RPMI7951 (cell line): Measurements from ENCODE around the gene ANK2. TPM values are rescaled to one million over a fixed set of nuclear protein-coding genes. Genes with fewer than 3 reads are reported as not detected.
A peak's percentile ranks its signal among the peaks of the same experiment; 100 is the strongest.

Source experiments
- DNase-seq: peaks from one replicate; pipeline ENCODE4 v3.0.0-alpha.2; 2012; ENCODE audit warnings: low read depth
- total RNA-seq: library from RNA; depleted of rRNA; stranded (reverse); fragments of >200 nt; shearing (Covaris generic); gene quantifications from 2 replicates; pipeline ENCODE4 v1.2.3, GENCODE V29; 2014

Gene ANK2
- total RNA-seq, 1 experiment from 2014 or later = 10.5 TPM

DNA sequence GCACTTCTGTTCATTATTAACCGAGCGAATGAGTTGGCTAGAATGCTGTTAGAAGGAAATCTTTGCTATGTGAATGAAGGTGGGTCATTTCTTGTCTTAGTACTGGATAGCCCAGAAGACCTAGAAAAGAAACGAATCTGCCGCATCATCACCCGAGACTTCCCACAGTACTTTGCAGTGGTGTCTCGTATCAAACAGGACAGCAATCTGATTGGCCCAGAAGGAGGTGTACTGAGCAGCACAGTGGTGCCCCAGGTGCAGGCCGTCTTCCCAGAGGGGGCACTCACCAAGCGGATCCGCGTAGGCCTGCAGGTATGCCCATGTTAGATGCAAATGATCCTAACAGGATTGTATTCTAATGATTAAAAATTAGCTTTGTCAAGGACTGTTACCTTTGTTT lies 286.3 kb downstream of the ANK2 start:
- DNase-seq = no peak

DNA sequence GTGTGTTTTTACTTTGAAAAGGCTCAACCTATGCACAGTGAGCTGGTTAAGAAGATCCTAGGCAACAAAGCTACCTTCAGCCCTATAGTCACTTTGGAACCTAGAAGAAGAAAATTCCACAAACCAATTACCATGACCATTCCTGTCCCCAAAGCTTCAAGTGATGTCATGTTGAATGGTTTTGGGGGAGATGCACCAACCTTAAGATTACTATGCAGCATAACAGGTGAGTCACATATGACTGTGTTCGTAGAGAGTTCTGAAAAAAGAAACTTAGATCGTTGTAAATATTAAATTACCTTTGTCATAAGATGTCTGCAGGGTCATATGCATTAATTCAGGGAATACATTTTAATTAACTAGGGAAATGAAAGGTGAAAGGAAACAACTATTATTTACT lies 287.1 kb downstream of the ANK2 start:
- DNase-seq = no peak

DNA sequence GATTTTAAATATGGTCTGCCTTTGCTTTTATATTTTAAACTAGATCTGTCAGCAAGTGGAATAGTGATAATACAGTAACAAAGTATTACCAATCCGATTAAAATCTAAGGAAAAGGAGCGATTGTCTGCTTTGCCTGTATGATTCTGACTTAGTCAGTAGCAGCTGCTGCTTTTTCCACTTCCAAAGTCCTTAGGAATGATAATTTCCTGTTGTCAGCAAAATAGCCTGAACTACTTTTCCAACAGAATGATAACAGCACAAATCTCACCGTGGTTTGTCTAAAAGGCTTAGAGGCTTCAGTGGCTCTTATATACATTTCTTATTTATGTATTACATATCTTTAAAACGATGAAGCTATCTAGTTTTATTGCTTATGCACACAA lies 290.0 kb downstream of the ANK2 start:
- no peak for DNase-seq

DNA sequence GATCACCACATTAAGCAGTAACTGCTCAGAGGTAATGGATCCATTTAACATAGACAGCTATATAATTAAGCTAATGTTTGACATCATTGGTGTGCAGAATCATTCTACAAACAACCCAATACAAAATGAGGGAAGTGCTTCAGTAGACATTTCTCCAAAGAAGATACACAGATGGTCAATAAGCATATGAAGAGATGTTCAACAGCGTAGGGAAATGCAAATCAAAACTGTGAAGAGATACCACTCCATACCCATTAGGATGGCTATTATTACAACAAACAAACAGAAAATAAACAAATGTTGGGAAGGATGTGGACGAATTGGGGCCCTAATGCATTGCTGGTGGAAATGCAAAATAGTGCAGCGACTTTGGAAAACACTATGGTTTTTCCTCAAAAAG lies 294.6 kb downstream of the ANK2 start:
- DNase-seq = no peak

DNA sequence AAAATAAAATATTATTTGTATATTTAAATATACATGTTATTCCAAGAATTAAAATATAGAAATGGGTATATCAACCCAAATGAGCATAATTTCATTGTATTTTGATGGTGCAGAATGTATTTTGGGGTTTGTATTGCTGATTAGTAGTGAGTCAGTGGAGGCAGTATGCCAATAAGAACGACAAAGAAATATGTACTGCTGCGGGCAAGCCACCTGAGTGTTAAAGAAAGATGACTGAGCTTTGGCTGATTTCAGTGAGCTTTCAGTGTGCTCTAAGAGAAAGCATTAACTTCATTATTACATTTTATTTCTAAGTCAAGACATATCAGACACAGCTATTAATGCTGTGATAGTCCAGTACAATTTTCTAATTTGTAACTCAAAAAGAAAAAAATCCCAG lies 297.8 kb downstream of the ANK2 start:
- DNase-seq = no peak

DNA sequence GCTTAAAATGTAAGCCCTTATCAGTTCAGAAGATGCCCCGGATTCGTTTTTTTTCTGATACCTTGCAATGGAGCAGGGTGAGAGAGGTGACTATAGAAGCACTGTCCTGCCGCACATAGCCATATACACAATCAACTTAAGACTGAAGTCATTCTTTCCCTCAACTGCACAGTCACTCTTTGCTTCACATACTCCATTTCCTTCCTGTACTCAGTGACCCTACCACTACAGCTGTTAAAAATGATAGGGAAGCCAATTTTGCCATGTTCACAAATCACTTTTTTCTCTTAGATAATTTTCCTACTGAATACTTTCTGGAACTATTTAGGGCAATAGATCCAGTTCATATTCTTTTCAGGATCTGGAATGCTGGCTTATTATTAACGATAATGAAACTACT lies 300.0 kb downstream of the ANK2 start:
- DNase-seq = no peak

DNA sequence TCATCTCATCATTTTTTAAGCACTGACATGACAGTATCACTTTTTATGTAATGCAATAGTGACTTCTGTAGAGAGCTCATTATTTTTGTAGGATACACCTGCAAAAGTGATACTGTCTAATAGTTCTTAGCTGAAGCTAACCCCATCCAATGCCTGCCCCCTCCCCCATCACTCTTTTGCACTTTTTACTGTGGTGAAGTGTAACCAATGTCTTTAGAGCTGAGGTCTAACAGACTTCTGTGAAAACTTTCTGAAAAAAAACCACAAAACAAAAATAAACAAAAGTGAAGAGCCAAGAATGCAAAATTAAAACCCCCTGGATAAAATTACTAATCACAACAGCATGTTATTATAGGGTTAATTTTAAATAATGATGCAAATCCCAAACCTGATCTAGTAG lies 301.1 kb downstream of the ANK2 start:
- no peak for DNase-seq

DNA sequence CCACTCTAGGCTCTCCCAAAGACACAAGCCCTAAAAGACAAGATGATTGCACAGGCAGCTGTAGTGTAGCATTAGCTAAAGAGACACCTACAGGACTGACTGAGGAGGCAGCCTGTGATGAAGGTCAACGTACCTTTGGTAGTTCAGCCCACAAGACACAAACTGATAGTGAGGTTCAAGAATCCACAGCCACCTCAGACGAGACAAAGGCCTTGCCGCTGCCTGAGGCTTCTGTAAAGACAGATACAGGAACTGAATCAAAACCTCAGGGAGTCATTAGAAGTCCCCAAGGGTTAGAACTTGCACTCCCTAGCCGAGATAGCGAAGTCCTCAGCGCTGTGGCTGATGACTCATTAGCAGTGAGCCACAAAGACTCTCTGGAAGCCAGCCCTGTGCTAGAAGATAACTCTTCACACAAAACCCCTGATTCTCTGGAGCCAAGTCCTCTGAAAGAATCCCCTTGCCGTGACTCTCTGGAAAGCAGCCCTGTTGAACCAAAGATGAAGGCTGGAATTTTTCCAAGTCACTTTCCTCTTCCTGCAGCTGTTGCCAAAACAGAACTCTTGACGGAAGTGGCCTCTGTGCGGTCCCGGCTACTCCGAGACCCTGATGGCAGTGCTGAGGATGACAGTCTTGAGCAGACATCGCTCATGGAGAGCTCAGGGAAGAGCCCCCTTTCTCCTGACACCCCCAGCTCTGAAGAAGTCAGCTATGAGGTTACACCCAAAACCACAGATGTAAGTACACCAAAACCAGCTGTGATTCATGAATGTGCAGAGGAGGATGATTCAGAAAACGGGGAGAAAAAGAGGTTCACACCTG lies 306.3 kb downstream of the ANK2 start:
- DNase-seq = peak; percentile 98

DNA sequence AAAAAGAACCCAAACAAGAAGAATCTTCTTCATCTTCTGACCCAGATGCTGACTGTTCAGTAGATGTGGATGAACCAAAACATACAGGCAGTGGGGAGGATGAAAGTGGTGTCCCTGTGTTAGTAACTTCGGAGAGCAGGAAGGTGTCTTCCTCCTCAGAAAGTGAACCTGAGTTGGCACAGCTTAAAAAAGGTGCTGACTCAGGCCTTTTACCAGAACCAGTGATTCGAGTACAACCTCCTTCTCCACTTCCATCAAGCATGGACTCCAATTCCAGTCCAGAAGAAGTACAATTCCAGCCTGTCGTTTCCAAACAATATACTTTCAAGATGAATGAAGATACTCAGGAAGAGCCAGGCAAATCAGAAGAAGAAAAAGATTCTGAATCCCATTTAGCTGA lies 307.0 kb downstream of the ANK2 start:
- DNase-seq = no peak

DNA sequence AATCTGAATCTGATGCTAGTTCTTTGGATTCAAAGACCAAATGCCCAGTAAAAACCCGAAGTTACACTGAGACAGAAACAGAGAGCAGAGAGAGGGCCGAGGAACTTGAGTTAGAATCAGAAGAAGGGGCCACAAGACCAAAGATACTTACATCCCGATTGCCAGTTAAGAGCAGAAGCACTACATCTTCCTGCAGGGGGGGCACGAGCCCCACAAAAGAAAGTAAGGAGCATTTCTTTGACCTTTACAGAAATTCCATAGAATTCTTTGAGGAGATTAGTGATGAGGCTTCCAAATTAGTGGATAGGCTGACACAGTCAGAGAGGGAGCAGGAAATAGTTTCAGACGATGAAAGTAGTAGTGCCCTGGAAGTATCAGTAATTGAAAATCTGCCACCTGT lies 309.3 kb downstream of the ANK2 start:
- peak; percentile 20 for DNase-seq

DNA sequence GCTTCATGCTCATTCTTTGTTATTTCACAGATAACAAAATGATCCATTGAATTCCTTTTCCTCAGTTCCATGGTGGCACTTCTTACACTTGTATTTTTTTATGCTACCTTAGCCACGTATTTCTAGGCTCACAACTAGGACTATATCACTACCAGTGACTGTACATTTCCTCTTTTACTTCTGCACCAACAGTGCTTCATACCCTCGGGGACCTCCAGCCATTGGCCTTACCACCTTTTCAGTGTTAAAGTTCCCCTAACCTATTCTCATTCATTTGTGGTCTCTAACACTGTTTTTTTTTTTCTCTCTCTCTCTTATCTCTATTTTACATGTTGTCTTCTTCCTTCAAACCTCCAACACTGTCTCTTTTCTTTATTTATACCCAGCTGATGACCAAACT lies 315.9 kb downstream of the ANK2 start:
- DNase-seq = no peak

DNA sequence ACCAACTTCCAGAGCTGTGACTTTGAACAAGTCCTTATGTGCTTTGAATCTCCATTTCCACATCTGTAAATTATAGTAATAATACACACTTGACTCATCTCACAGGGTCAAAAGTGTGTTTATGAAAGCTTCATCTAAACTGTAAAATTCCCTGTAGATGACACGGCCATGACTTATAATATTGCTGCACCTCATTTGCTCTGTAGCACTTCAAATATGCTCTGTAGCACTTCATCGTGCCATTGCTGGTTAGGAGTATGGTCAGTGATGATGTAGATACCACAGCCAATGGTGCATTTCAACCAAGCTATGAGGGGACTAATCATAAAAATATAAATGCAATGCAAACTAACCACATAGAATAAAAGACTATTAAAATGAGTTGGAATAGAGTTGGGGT lies 318.6 kb downstream of the ANK2 start:
- no peak for DNase-seq

DNA sequence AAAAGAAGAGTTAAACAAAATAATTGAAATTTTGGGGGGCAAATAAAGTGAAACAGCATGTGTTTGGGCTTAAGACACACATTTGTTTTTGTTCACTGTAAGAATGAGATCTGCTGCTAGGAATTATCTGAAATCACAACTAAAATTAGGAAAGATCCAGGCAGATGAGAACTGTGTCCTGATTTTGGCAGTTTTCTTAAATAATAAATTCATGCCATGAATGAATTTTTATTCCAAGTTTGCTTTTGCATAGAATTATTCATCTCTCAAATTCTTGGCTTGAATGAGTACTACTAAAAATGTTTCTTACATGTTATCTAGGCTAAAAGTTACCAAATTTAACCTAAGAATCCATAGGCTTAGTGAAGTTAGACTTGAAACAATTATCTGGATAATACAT lies 321.7 kb downstream of the ANK2 start:
- no peak for DNase-seq

DNA sequence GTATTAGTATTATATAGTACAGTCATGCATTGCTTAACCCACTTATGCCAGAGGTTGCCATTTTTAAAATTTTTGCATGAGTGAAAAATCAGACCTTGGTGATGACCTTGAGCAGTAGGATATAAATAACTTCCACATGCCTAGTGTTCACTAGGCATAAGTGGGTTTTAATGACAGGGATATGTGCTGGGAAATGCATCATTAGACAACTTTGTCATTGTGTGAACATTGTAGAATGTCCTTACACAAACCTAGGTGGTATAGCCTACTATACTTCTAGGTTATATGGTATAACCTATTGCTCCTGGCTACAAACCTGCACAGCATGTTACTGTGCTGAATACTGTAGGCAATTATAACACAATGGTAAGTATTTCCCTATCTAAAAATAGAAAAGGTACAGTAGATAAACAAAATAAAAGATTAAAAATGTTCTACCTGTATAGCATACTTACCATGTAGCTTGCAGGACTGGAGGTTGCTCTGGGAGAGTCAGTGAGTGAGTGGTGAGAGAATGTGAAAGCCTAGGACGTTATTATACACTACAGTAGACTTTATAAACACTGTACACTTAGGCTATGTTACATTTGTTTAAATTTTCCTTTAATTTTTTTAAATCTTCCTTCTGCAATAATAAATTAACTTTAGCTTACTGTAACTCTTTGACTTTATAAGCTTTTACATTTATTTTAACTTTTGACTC lies 326.7 kb downstream of the ANK2 start:
- DNase-seq = no peak

DNA sequence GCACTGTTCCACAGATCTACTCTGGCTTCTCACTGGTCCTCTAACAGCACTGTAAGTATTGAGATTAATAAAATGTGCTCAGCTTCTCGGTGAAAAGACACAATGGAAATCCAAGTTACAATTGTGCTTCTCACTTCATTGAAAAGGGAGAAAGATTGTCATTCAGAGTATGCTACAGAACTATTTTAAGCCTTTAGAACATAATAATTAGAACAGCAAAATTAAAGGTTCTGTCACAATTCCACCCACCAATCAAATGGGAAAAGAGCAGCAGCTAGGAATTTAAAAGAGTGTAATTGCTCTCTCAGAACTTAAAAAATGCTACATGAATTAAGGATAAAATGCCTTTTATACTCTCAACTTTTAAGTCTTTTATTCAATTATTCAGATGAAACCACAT lies 329.4 kb downstream of the ANK2 start:
- no peak for DNase-seq

DNA sequence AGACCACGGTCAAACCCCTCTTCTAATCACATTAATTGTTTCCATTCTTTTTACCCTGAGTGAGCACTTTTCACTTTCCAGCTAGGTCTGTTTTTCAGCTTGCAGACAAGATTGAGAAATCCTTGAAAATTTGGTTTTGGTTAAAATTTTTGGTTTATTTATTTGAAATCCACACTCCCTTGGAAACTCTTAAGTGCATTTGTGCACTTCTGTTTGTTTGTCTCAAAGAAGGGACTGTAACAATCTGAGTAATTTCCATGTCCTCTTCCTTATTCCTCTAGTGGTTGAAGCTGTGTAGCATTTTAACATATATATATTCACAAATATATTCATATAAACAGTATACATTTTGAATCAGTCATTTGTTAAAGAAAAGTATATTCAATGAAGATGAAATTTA lies 333.3 kb downstream of the ANK2 start:
- peak; percentile 2 for DNase-seq

DNA sequence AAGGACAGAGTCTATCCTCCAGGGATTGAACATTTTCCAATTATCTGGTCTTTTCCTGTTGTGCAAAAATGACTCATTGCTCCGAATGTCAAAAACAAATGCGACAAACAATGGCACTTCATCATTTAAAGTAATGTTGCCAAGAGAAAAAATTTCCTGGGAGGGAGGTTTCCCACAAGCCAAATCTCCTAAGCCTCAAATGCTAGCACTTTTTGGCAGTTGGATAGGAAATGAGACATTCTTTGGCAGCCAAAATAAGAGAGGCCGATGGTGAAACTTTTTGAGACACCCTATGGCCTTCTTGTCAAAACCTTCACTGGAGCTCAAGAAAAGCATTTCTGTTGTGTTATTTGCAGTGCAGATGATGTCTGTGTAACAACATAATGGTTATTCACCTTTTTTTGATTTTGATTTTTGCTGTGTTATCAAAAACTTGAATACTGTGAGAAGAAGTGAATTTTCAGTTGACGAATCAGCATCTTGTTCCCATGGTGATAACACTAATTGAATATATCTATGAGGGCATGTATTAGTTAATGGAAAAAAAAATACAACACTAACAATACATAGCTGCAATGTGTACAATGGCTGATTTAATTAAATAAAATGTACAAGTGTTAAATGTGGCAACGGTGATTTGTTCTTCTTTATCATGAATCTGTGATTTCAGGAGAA lies 333.8 kb downstream of the ANK2 start:
- peak; percentile 78 for DNase-seq

DNA sequence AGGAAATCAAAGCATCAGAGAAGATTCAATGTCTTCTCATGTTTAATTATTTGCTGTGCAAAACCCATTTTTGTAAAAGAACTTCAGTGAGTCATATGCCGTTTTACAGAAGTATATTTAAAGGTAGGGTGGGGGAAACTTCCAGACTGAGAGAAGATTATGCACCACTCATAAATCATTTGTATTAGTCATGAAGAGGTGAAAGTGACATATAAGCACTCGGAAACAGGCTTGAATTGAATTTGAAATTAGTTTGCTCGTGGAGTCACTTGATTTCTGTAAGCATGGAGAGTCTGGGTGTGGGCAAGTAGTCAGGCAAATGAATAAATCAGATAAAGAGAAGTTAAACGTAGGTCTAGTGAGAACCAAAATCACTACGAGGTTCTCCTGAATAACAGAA lies 335.1 kb downstream of the ANK2 start:
- peak; percentile 64 for DNase-seq

DNA sequence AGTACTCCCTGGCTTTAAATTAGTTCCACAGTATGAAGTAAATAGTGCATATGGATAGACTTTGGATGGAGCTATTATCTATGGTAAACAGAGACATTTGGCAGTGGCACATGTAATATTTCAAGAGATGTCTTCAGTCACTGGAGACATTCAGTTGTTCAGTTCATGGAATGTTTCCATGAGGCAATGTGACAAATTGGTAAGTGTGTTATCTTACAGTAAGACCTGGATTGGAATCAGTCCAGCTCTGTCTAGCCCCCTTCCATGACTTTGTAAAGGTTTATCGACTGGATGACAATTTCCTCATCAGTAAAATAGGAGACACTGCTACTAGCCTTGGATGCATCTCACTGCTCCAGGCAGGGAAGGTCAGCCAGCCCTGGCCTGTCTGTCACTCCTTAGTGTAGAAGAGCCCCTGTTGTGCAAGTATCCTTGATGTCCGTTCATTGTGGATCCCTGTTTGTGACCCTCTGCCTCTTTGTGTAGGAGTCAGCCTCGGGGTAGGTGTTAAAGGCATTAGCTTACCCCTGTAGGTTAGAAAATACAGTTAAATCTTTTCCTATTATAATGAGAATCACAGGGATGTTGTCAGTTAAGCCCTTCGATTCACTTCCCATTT lies 335.9 kb downstream of the ANK2 start:
- no peak for DNase-seq

DNA sequence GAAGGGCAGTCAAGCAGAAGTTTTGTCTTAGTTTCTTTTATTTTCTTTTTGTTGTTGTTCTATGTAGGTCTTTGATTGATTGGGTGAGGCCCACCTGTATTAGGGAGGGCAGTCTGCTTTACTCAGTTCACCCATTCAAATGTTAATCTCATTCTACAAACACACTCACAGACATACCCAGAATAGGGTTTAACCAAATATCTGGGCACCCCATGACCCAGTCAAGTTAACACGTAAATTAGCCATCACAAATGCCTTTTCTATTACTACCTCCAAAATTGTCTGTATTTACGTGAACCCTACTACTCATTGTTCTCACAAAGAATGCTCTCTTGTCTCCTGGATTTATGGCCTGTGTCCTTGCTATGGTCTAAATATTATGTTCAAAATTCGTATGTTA lies 339.7 kb downstream of the ANK2 start:
- DNase-seq = no peak

DNA sequence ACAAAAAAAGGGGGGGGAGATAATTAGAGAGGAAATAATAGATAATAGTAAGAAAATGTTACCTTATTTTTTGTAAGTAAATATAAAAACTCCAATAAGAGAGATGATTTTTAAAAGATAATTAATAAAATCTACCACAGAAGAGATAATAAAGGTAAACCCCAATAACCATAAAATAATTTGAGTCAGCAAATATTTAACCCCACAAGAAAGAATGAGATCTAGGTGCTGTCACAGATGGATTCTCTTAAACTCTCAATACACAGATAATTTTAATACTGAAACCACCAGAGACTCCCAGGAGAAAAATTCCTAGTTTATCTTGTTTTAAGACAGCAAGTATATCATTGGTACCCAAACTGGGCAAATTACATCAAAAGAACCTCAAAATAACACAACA lies 341.4 kb downstream of the ANK2 start:
- DNase-seq = no peak

DNA sequence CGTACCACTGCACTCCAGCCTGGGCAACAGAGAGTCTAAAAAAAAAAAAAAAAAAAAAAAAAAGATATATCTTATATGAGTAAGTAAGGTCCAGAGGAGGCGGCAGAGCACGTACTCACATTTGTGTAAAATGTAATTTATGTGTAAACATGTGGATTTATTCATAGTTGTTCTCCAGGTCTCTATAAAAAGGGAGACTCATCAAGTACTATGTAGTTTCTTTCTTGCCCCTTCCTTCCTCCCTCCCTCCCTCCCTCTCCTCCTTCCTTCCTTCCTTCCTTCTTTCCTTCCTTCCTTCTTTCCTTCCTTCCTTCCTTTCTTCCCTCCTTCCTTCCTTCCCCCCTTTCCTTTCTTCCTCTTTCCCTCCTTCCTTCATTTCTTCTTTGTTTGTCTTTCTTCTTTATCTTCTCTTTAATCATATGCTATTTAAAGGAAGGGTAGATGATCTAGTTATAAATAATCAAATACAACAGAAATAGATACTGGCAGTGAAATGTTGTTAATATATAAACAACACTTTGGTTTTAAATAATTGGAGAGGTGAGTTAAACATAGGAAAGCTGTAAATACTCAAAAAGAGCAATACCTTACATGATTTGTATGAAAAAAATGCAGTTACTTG lies 344.8 kb downstream of the ANK2 start:
- no peak for DNase-seq
